GM10266 (cell line): Measurements from ENCODE around the gene LTBP1.

Experiments used
- DNase-seq: peaks from one replicate; pipeline ENCODE4 v3.0.0; 2012; ENCODE audit errors: extremely low spot score
- TF ChIP-seq, protein P1 (sequence below): IDR thresholded peaks from 2 replicates; pipeline ENCODE4 v1.5.1; 2012; ENCODE audit warnings: mild to moderate bottlenecking, low read depth; ENCODE audit not compliant: control insufficient read depth, insufficient read depth; ENCODE audit errors: missing control alignments

The LTBP1 gene

DNA sequence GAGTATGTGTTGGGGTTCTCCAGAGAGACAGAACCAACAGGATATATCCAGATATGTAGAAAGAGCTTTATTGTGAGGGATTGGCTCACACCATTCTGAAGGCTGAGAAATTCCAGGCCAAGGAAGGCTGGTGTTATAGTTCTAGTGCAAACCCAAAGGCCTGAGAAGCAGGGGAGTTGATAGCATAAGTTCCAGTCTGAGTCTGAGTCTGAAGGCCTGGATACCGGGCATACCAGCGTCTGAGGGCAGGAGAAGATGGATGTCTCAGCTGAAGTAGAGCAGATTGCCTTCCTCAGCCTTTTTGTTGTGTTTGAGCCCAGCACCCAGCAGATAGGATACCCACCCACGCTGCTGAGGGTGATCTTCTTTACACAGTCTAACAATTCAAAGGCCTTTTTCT, 318.0 kb downstream of the LTBP1 start:
- DNase-seq, result no peak

DNA sequence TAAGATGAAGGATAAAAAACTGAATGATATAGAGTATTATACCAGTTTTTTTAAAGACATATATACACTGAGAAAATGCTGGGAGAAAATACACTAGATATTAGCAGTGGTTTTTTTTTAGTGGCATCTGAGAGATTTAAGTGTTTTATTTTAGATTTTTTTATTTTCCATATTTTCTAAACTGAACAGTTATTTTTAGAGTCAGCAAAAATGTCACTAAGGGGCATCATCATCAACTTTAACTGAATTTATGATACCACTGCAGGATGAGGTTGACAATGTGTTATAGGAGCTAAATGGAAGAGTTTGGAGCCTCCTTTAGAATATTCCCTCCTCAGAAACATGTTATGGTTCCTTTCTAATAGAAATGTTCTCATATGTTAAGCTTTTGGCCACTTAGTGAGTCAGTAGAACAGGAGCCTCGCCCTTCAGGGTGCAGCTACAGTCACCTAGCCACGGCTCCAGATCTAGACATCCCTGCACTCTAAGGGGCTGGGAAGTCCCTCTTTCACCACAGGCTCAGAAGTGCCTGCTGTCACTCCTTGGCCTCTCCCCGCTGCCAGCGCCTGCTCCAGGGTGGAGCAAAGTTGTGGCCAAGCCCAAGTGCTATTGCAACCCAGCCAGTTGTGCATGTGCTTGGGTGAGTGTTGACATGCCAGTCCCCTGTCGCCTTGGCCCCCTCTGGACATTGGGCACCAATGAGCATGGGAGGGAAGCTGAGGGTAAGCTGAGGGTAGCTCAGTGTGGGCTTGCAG, 319.0 kb downstream of the LTBP1 start:
- TF ChIP-seq, protein P1, sequence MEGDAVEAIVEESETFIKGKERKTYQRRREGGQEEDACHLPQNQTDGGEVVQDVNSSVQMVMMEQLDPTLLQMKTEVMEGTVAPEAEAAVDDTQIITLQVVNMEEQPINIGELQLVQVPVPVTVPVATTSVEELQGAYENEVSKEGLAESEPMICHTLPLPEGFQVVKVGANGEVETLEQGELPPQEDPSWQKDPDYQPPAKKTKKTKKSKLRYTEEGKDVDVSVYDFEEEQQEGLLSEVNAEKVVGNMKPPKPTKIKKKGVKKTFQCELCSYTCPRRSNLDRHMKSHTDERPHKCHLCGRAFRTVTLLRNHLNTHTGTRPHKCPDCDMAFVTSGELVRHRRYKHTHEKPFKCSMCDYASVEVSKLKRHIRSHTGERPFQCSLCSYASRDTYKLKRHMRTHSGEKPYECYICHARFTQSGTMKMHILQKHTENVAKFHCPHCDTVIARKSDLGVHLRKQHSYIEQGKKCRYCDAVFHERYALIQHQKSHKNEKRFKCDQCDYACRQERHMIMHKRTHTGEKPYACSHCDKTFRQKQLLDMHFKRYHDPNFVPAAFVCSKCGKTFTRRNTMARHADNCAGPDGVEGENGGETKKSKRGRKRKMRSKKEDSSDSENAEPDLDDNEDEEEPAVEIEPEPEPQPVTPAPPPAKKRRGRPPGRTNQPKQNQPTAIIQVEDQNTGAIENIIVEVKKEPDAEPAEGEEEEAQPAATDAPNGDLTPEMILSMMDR, result no peak
- DNase-seq, result no peak

More for the DNA sequence above, 318.0 kb downstream of the LTBP1 start:
- TF ChIP-seq, protein P1, result no peak

GRCh38 chr2:33266467-33266866, 319.7 kb downstream of the LTBP1 start:
- TF ChIP-seq, protein P1, result no peak
- DNase-seq, result no peak

- TF ChIP-seq, protein P1, result no peak
- no peak for DNase-seq
Measured at GRCh38 chr2:33267043-33267442, 320.3 kb downstream of the LTBP1 start.

GRCh38 chr2:33267756-33268155, 321.0 kb downstream of the LTBP1 start:
- DNase-seq, result no peak
- TF ChIP-seq, protein P1, result no peak

DNA sequence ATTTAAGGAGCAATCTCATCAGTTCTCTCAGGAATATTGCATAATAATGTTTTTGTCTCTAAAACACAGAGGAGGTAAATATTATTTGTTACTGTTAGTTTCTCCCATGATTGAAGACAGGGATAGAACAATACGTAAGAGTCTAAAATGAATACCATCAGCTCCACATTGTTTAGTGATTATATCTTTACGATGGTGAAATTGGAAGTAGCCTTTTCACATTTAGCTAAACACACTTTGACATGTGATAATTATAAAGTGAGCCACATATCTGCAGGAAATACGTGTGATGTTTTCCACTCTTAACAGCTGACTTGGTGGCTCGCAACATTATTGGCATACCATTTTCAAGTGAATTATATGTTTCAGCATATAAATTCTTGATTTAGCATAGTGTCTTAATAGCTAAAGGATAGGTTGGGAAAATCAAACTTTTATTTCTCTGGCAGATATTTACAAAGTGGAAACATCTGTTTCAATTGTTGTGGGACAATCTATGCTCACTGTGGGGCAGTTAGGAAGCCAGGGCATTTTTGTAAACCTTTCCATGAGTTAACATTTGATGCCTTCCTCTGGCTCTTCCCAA, 321.6 kb downstream of the LTBP1 start:
- DNase-seq, result no peak
- TF ChIP-seq, protein P1, result no peak

DNA sequence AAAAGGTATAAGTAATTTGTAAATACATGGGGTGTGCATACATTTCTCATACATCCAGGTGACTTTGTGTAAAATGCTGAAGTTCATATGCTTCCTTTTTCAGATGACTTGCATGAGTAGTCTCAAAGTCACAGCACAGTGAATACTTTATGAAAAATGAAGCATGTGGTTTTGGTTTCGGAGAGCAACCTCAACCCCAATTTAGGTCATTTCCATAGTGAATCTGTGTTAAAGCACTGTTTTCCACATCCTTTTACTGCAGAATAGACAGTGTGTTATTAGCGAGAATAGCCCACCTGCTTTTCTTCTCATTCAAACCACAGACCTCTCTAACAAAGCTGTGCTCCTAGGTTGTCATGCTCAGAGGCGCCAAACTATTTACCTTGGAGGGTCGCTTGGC, 325.2 kb downstream of the LTBP1 start:
- peak; percentile 39 for DNase-seq

More for the DNA sequence above, 325.2 kb downstream of the LTBP1 start:
- TF ChIP-seq, protein P1, result no peak
